Stimulated activated CD4-positive, alpha-beta T cell treated with anti-CD3 and anti-CD28 coated beads, Interleukin-12 subunit alpha, Interleukin-12 subunit beta, amount 100 ng/mL, for 4 hours (primary cell): Measurements from ENCODE around the gene RFX1.

Experiments
- DNase-seq: peaks from one replicate; pipeline ENCODE4 v3.0.0-alpha.2; 2020

The RFX1 gene

GRCh38 chr19:13995878-13996765 is 10.0 kb downstream of the RFX1 start:
- no peak for DNase-seq

- no peak for DNase-seq
These were observed 10.9 kb downstream of the RFX1 start for GRCh38 chr19:13995017-13995728.

GRCh38 chr19:13993590-13994300 is 12.4 kb downstream of the RFX1 start:
- no peak for DNase-seq

- no peak for DNase-seq
These were observed 14.1 kb downstream of the RFX1 start for GRCh38 chr19:13992025-13992424.

- no peak for DNase-seq
These were observed 16.0 kb downstream of the RFX1 start for GRCh38 chr19:13990085-13990484.

GRCh38 chr19:13989487-13989886 is 16.6 kb downstream of the RFX1 start:
- no peak for DNase-seq

GRCh38 chr19:13987101-13987890 is 18.8 kb downstream of the RFX1 start:
- DNase-seq: no peak

- DNase-seq: peak; percentile 98
These were observed 19.7 kb downstream of the RFX1 start for GRCh38 chr19:13986348-13986904.

GRCh38 chr19:13985771-13986347 is 20.3 kb downstream of the RFX1 start:
- DNase-seq: no peak

GRCh38 chr19:13984875-13985741 is 21.0 kb downstream of the RFX1 start:
- DNase-seq: no peak

- DNase-seq: no peak
These were observed 21.9 kb downstream of the RFX1 start for GRCh38 chr19:13984186-13984585.

GRCh38 chr19:13983213-13983889 is 22.8 kb downstream of the RFX1 start:
- peak; percentile 23 for DNase-seq

- DNase-seq: no peak
These were observed 23.3 kb downstream of the RFX1 start for GRCh38 chr19:13982773-13983172.

GRCh38 chr19:13981988-13982501 is 24.1 kb downstream of the RFX1 start:
- DNase-seq: no peak

GRCh38 chr19:13981467-13981866 is 24.7 kb downstream of the RFX1 start:
- DNase-seq: no peak

GRCh38 chr19:13981021-13981420 is 25.1 kb downstream of the RFX1 start:
- no peak for DNase-seq

GRCh38 chr19:13980340-13980739 is 25.8 kb downstream of the RFX1 start:
- DNase-seq: no peak

- no peak for DNase-seq
These were observed 26.4 kb downstream of the RFX1 start for GRCh38 chr19:13979686-13980085.

GRCh38 chr19:13979244-13979615 is 26.9 kb downstream of the RFX1 start:
- DNase-seq: no peak
